Activated CD8-positive, alpha-beta memory T cell treated with anti-CD3 and anti-CD28 coated beads, Interleukin-2, amount 50 U/mL, for 24 hours (primary cell): Measurements from ENCODE around the gene BNC1.
"Not testable (repeated sequence)": the region's sequence is repeated elsewhere in the genome, so short reads cannot be mapped to it uniquely, and the experiment has no call there.

Experiments
- DNase-seq: peaks from one replicate; pipeline ENCODE4 v3.0.0-alpha.2; 2020; ENCODE audit errors: extremely low read depth

BNC1 gene

DNA sequence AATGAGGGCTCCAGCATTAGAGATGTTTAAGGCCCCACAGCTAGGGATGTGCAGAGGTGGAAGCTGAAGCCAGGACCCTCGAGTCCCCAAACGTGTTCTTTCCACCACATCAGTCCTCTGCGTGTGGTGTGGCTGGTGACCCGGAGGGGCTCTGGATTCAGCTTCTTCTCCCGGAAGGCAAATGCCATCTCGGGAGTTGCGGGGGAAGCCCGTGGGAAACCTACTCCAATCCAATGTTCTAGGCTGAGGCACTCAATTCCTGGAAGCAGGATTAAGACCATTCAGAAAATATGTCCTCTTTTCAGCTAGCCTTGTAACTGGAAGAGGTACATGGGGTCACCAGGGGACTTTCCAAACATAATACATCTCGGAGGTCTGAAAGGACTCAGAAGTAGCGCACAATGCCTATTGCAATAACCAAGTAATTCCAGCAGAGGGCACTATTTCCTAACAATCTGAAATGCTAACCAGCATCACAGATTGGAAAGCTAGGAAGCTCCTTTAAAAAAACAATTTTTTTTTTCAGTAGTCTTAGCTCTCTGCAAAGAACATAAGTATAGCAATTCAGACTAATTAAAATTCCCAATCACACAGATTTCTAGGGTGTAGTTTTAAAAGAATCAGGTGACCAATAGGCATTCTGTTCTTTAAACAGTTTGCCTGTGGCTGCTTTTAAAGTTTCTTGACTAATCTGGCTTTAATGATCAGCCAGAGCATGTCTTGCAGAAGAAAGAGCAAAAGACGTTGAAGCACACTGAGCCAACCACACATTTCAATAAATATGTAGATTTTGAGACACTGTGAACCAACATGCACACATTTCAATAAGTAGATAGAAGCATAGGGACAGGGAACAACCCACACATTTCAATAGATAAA is 36.1 kb downstream of the BNC1 start:
- no peak for DNase-seq

DNA sequence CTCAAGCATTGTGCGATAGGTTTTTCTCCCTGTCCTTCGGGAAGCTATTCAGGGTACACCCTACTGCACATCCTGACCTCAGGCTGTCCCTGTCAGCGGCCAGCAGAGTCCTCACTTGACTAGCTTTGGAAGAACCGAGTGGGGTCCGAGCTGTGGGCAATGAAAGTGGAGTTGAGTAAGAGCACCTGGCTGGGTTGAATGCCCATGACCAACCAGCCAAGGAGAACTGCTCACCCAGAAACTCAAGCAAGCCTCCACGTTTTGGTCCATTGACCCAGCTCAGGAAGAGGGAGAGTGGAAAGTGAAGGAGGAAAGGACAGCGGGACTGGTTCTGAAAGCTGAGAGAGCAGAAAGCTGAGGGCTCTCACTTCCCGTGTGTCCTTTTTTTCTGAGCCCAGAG is 40.8 kb downstream of the BNC1 start:
- DNase-seq = no peak

DNA sequence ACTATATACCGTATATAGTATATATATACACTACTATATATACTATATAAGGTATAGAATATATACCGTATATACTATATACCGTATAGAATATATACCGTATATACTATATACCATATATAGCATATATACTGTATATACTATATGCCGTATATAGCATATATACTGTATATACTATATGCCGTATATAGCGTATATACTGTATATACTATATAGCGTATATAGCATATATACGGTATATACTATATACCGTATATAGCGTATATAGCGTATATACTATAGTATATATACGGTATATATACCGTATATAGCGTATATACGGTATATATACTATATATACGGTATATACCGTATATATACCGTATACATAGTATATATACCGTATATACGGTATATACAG is 54.2 kb downstream of the BNC1 start:
- no peak for DNase-seq

DNA sequence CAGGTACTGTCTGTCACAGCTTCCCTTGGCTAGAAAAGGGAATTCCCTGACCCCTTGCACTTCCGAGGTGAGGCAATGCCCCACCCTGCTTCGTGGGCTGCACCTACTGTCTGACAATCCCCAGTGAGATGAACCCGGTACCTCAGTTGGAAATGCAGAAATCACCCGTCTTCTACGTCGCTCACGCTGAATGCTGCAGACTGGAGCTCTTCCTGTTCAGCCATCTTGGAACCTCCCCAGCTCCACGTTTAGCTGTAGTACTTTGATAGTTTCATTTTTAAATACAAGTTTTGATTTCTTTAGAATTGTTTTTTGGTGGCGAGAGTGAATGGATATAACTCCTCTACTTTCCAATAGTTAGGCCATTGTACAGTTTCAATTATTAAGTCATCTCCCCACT is 59.0 kb downstream of the BNC1 start:
- no peak for DNase-seq

DNA sequence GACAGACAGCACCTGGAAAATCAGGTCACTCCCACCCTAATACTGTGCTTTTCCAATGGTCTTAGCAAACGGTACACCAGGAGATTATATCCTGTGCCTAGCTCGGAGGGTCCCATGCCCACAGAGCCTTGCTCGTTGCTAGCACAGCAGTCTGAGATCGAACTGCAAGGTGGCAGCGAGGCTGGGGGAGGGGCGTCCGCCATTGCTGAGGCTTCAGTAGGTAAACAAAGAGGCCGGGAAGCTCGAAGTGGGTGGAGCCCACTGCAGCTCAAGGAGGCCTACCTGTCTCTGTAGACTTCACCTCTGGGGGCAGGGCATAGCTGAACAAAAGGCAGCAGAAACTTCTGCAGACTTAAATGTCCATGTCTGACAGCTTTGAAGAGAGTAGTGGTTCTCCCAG is 62.7 kb downstream of the BNC1 start:
- not testable (repeated sequence) for DNase-seq

DNA sequence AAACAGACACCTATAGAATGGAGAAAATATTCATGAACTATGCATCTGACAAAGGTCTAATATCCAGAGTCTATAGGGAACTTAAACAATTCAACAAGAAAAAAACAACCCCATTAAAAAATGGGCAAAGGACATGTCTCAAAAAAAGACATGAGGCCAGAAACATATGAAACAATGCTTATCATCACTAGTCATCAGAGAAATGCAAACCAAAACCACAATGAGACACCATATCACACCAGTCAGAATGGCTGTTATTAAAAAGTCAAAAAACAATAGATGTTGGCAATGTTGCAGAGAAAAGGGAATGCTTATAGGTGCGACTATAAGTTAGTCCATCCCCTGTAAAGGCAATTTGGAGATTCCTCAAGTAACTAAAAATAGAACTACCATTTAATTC is 65.4 kb downstream of the BNC1 start:
- no peak for DNase-seq

DNA sequence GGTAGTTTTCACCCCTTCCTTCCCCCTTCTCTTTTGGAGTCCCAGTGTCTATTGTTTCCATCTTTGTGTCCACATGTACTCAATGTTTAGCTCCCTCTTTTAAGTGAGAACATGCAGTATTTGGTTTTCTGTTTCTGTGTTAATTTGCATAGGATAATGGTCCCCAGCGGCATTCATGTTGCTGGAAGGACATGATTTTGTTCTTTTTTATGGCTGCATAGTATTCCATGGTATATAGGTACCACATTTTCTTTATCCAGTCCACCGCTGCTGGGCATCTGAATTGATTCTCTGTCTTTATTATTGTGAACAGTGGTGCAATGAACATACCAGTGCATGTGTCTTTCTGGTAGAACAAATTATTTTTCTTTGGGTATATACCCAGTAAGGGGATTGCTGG is 69.2 kb downstream of the BNC1 start:
- DNase-seq = no peak

DNA sequence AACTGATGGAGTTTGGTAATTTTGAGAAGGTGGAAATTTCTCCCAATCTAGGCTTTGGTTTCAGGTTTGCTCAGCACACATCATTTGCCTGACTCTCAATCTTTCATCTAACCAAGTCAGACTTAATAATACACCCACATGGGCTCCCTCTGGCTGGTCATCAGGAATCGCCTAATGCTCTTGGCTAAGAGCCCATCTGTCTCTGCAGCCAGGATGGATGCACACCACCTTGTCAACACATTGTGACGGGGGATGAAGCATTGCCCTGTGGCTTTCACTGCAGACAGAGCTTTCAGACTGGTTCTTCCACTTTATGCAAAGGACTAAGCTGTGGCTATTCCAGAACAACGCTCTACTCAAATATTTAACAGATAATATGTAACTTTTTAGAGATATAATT is 73.8 kb downstream of the BNC1 start:
- no peak for DNase-seq

DNA sequence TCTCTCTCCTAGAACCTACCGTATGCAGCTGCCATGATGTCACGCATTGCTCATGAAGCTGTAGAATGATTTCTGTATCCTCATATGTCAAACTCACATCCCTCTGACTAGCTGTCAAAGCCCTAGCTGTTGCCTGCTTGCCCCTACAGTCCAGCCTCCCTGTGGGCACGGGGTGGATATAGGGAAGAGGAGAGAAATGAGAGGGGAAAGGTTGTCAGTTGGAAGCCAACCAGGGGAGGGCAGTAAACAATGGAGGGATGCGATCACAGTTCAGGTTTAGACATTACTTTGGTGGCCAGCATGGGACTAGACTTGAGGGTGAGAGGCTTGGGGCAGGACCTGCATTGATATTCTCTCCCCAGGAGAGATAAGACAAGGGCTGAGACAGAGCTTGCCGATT is 75.1 kb downstream of the BNC1 start:
- no peak for DNase-seq

DNA sequence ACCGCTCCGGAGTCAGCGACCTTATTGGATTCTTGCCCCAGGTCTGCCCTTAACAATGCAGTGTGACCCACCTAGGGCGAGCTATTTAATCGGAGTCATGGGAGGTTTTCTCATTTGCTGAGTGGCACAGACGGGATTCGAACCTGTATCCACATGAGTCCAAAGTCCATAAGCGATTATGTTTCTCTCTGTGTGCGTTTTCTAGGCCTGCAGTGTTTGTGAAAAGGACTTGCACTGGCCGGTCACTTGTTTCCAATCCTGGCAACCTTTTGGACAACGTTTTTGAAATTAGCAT is 76.2 kb downstream of the BNC1 start:
- DNase-seq = no peak

DNA sequence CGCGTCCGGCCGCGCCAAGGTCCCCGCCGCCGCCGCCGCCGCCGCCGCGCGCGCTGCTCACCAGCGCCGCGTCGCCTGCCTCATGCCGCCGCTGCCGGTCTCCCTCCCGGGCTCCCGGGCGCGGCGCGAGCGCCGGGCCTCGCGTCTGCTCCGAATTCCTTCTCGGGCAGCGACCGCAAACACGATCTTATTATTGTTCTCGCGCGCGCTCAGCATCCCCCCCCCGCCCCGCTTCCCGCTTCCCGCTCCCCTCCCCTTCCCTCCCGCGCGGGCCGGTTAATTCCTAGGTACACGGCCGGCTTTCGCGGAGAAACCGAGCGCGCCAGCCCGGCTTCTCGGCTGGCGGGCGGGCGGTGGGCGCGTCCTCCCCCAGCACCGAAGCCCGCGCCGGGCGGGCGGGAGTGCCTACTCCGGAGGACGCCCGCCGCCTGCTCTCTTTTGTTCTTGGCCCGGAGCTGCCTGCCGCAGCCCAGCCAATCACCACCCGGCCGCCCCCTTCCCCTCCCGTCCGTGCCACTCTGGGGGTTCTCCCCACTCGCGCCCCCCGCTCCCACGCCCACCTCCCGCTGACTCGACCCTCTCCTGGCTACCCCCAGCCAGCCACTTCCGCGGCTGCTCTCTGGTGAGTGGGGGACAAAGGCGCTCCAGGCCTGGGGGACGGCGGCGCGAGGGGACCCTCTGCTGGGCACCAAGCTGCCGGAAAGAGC is 76.7 kb downstream of the BNC1 start, which contains the start of gene HDGFL3:
HDGFL3 (minus strand) TSS at position 164 of the 707 bp plus-strand sequence. CDS start 409 bp downstream, outside the sequence.
- no peak for DNase-seq

DNA sequence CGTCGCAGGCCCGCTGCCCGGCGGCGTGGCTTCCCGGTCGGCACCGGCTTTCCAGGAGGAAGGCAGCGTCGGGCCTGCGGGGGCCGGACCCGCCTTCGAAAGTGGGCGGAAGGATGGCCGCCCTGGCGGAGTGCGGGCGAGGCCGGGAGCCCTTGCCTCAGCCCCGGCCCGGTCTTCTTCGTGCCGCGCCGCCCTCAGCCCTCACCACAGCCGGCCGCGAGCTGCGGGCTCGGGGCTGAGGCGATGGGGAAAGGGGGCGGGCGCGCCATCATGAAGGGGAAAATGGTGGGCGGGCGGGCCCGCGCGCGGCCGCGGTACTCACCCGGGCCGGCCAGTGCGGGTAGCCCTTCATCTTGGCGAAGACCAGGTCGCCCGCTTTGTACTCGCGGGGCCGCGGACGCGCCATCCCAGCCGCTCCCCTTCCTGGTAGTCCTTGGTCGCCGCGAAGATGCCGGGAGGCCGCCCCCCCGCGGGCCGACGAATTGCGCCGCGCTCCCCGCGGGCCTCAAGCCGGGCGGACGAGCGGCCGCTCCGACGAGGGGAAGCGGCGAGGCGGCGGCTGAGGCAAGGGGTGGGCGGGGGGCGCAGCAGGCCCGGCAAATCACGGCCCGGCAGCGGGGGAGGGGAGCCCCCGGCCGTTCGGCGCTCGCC is 77.3 kb downstream of the BNC1 start:
- DNase-seq = no peak

DNA sequence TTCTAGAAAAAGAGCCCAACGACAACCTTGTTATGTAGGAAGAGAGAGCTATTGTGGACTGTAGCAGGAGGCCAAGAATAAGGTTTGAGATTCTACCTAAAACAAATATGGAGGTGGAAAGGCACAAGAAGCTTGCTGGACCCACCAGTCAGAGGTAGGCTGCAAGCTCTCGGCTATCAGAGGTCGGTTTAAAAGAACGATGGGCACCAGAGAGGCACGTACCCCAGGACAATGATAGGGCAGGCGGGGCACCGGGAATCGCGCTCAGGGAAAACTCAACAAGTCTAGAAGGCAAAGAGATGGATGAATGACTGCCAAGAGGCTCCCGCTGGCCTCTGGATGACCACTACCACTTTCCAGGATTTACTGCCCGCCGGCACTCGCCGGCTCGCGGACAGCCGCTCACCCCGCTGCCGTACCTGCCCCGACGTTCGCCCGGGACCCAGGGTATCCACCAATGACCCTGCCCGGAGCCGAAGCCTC is 77.9 kb downstream of the BNC1 start:
- DNase-seq = no peak
